SKM-1 treated with dmso at 0.1 percent for 144 hours (cell line): ENCODE measurements around the gene EPO.
A peak's percentile ranks its signal among the peaks of the same experiment; 100 is the strongest.

Source experiments
- DNase-seq: peaks from one replicate; lab custom pipeline; 2025; ENCODE audit not compliant: unreplicated experiment; lab: John Stamatoyannopoulos, UW

EPO gene

DNA sequence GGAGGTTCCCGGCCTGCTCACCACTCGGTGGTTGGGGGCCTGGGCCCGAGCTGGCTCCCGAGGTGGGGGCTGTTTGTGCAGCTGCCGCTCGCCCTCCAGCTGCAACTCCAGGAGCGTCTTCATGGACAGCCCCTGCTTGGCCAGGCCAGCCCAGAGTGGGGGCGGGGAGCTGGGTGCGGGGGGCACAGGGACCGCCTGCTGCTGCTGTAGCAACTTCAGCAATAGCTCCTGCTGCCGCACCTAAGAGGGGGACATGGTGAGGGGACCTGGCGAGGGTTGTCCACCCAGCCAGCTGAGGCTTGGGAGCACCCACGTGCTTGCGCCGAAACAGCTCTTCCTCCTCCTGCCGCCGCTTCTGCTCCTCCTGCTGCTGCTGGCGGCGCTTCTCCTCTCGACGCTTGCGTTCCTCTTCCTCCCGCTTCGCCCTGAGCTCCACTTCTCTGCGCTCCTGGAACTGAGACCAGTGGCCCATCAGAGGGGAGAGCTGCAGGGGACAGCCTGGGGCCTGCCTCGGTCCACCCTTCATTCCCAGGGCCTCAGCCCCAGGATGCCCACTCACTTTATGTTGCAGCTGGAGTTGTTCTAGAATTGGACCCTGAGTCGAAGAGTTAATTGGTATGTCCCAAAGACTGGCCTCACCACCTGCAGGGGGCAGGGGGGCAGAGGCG, 37.1 kb upstream of the EPO start:
- DNase-seq: no peak

DNA sequence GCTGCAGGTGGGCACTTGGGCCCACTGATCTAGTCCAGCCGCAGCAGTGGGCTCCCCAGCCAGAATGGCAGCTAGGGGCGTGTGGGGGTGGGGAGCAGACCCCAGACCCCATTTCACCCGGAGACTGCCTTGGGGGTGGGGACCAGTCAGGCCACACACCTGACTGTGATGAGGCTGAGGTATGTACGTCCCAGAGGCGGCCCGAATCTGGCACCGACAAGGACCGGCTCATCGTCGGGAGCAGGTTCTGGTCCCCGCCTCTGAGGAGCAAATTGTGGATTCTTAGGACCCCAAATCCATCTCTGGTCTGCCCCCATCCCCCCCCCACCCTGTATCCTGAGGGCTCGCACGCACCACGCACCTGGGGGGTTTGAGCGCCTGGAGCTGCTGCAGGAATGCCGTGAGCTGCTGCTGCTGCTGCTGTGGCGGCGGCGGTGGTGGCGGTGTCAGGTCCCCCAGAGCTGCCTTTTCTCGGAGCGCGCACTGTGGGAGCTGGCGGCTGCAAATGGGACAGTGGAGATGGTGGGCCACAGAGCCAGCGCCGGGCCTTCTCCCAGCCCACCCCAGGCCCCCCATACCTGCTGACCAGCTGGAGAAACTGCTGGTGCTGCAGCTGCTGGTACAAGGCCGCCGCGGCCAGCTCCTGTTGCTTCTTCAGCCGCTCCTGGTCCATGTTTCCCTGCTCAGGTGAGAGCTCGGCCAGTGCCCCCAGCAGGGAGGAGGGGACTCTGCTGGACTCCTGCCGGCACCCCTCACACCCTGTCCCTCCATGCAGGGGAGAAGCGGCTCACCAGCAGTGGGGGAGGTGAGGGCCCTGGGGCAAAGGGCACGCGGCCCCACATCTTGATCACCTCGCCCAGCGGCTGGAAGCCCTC, 36.4 kb upstream of the EPO start:
- DNase-seq: no peak

DNA sequence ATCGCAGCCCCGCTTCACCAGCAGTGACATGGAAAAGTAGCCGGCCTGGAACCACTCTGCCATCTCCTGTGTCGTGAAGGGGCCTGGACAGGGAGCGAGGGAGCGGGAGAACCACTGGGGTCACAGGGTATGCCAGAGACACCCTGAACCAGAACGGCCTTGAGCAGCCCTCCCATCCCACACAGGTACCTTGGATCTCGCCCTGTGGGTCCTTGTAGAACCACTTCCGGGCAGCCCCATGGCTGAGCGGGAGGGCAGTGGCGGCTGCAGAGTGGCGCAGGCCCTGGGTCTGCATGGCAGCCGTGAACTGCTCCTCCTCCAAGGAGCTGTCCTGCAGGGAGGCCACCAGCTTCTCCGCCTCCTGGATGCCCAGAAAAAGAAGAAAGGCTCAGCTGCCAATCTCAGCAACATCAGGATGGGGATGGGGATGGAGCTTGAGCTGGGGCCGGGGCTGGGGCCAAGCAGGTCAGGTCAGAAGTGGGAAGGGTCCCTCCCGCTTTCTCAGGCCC, 35.7 kb upstream of the EPO start:
- no peak for DNase-seq

DNA sequence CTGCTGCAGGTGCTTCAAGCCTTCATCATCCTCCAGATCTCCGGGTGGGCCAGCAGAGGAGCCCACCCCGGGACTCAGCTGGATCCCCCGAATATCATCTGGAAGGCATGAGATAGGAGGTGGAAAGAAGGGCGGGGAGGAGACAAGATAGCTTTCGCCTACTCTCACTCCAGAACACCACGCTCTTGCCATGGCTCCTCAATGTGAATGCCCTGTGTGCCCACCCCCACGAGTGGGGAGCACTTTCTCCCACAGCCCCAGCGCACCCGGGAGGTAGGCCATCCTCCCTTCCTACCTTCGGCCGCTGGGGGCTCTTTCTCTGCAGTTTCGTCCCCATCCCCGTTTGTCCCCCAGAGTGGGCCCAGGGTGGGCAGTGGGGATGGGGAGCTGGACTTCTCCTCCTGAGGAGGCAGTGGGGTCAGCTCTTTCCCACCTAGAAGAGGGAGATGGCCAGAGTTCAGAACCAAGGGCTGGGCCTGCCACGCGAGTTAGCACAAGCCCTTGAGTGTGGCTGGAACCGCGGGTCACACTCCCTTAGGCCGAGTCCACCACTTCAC, 35.1 kb upstream of the EPO start:
- no peak for DNase-seq

DNA sequence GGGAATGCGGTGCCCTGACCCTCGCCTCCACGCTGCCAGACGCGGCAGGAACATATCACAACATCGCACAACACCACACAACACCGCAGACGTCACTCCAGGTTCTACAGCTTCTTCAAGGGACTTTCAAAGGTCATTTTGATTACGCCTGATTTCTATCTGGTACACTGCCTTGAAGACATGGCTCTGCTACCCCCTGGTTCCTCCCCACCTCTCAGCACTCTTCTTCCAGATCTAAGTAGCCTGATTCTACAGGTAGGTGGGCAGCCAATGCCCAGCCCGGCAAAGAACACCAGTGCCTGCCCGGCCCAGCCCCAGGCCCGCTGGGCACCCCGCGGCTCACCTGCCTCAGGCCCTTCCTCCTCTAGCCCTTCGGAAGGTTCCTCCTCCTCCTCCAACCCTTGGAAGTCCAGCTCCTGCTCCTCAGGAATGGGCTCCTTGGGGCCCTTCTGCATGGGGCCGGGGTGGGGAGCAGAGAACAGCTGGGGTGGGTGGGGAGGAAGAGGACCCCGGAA, 34.6 kb upstream of the EPO start:
- no peak for DNase-seq

- DNase-seq: no peak
Observed at GRCh38 chr7:100686201-100686821, 34.0 kb upstream of the EPO start.

DNA sequence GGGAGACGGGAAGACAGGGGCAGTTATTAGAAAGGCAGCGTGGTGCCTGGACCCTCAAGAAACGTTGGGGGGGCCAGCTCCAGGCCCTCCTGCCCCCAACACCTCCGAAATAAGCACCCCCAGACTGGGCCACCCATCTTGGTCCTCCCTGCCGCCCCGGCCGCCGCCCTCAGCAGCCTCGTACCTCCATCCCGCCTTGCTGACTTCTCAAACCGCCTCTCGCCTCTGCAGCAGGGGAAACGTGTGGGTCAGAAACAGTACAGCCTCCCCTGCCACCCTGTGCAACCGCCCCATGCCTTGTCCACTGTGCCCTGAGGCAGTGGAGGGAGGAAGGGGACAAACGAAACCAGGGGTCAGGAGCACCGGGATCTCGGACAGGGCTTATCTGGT, 33.5 kb upstream of the EPO start:
- DNase-seq: no peak

GRCh38 chr7:100687261-100687660, 33.0 kb upstream of the EPO start:
- DNase-seq: no peak

- DNase-seq: no peak
Observed at GRCh38 chr7:100687751-100688300, 32.4 kb upstream of the EPO start.

GRCh38 chr7:100688326-100688860, 31.9 kb upstream of the EPO start:
- no peak for DNase-seq

- no peak for DNase-seq
Observed at GRCh38 chr7:100689230-100690135, 30.8 kb upstream of the EPO start.

DNA sequence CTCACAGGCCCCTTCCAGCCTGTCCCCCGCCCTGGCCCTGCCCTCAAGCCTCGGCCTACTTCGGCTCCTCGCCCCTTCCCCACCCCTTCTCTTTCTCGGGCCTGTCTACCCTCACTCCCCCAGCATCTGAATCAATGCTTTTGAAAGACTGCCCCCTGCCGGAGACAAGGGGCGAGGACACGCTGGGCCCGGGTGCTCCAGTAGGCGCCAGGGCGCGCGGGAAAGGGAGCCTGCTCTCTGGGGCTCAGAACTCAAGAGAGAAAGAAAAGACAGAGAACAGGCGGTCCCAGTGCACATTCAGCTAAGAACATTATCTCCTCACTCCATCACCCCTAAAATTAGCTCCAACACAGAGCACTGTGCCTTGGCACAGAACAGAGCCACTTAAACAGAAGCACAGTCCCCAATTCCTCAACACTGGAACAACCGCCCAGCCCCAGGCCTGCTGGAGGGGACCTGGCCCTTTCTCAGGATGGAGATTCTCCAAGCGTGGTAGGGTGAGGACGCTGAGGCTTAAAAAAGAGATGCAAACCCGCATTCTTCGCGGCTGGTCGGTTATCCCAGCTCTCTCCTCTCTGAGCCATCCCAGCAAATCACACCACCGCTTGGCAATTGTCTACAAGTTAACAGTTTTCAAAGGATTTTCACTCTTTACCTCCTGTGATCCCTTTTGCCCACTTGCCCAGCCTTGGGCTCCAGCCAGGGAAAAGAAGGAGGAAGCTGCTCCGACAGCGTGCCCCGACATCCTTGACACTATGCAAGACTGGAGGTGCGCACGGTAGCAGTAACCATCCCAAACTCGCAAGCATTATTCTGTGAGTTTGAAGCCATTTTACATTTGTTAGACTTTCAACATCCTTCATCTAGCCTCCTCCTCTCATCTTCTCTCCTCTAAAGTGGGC, 28.3 kb upstream of the EPO start:
- DNase-seq: peak; percentile 48

DNA sequence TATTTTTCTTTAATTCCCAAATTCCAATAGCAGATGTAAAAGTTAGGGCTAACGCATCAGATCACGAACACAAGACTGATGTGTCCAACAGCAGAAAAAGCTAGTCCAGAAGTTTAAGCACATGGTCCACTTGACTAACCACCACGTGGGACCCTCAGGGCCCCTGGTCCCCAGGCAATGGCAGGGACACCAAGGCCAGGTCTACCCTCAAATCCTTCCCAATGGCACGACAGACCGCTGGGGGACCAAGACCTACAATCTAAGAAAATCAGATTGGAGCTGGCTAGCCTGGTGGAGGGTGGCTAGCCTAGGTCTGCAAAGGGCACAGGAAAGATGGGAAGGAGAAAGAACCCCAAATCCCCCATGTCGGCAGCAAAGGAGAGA, 27.7 kb upstream of the EPO start:
- no peak for DNase-seq

DNA sequence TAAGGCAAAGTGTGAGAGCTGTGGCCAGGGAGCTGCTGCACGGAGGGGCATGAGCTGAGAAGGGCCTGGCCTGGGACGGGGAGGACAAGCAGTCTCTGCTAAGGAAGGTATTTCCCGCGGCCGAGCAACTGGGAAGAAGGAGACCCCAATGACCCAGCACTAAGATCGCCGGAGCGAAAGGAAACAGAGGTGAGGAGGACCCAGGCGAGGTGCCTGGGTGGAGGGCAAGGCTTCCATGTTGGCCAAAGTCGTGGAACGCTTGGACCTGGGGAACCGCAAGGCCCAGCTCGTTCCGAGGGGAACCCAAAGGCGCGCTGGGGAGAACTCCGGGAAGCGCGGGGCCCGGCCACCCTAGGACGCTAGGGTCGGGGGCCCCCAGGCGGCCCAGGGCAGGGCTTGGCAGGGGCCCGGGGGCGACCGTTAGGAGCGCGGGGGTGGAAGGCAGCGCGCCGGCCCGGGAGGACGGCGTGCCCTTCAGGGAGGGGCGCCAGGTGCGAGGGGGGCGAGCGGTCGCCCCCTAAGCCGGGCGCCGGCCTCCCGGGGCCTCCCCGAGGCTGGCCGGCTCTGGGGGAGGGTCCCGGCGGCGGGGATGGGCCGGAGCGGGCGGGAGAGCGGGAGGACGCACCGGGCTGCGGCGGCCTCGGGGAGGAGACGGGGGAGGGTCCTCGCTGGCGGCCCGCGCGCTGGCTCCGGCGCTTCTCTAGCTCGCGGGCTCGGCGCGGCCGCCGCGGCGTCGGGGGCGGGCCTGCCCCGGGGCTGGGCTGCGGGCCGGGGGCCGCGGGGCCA, 26.8 kb upstream of the EPO start:
- no peak for DNase-seq

DNA sequence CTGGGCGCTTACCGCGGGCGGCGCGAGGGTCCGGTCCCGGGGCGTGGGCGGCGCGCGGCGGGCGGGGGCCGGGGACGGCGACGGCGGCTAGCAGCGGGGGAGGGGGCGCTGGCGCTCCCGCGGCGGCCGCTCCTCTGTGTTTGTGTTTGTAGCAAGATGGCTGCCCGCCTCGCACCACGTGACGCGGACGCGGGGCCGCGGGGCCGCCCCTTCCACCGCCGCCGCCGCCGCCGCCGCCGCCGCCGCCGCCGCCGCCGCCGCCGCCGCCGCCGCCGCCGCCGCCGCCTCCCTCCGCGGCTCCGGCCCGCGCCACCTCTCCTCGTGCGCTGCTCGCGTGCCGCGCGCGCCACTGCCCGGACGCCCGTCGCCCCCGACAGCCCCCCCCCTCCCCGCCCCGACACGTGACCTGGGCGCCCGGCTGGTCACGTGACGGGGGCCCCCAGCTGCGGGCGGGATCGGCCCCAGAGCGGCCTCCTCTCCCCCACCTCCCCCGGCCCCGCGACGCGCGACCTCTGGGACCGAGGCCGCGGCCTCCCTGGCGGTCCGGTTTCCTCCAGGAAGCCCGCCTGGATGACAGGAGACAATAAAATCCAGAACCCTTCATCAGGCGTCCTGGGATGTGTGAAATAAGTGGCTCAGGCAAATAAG, 26.0 kb upstream of the EPO start, which contains the start of gene GIGYF1:
TSS of gene GIGYF1 (minus strand) at position 153 of the 648 bp plus-strand sequence. CDS start 6,012 bp downstream, outside the sequence.
- peak; percentile 65 for DNase-seq

- DNase-seq: no peak
Observed at GRCh38 chr7:100696123-100696521, 24.1 kb upstream of the EPO start.

- no peak for DNase-seq
Observed at GRCh38 chr7:100699018-100699417, 21.2 kb upstream of the EPO start.
